CD4-positive, alpha-beta T cell treated with Interleukin-6 at 100 ng/mL for 8 hours (primary cell): ENCODE data around the gene TRIM67.
"Not testable (repeated sequence)": the region's sequence is repeated elsewhere in the genome, so short reads cannot be mapped to it uniquely, and the experiment has no call there.

Source experiments
- DNase-seq: peaks from one replicate; pipeline ENCODE4 v3.0.0-alpha.2; 2020; ENCODE audit warnings: mixed read lengths, low spot score

The TRIM67 gene

DNA sequence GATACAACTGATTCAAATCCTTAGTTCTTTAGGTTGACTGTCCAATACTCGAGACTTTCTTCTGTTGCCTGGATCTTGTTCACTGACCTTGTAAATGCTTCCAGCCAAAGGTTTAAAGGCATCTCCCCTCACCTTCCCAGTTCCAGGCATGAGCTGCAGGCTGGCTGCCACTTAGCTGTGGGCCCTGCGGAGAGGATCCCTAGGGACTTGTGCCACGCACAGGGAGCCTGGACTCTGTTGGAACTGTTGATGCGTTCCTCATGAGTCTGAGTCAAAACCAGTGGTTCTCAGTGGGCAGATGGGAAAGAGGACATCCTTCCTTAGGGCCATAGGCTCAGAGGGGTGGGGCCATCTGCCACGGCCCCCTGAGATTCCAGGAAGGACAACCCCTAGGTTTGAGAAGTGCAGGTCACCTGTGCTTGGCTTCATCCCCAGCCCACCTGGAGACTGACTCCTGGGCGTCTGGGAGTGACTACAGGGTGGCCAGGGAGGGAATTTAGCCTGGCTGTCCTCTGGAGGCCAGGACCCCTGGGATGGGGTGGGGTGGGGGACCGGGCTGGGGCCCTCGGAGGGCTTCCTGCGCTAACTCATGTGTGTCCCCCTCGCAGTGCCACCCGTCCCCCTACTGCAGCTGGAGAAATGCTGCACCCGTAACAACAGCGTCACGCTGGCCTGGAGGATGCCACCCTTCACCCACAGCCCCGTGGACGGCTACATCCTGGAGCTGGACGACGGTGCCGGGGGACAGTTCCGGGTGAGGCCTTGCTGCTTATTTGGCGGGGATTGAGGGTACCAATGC is 41.6 kb downstream of the TRIM67 start:
- no peak for DNase-seq

DNA sequence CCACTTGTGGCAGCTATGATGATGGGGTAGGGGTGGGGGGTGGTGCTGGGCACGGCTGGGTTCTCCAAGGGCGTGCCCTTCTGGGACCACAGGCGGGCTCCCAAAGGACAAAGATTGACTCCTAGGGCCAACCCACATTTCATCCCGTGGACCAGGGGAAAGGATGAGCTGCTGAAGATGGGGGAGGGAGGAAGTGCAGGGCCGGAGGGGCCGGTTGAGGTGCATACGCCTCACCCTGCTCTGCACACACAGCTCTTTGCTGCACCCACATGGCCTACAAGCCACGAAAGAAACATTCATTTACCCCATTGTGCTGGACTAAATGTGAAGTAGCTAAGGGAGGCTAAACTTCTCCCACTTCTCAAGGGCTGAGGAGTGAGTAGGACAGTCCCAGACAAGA is 45.0 kb downstream of the TRIM67 start:
- no peak for DNase-seq

DNA sequence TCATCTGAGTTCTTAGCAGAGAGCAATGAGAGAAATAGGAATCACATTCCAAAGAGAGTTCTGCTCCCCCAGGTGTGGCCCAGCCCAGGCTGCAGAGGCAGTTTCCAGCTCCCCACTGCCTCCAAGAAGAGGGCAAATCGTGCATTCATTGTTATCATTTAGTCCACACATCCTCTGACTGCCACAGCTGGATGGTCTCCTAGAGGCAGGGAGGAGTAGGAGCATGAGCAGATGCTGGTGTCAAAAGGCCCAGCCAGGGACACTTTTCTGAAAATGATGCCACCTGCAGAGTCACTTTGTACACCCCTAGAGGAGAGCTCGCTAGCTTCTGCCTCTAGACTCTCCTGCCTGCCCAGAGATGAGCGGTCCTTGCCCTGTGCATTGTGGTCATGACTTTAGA is 45.6 kb downstream of the TRIM67 start:
- no peak for DNase-seq

DNA sequence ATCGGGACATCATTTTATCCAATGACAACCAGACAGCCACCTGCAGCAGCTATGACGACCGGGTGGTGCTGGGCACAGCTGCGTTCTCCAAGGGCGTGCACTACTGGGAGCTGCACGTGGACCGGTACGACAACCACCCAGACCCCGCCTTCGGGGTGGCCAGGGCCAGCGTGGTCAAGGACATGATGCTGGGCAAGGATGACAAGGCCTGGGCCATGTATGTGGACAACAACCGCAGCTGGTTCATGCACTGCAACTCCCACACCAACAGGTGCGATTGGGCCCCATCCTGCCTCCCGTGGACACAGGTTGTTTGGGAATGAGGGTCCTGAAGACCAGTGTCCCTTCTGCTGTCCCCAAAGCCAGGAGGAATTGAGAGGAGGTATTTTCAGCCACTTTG is 47.1 kb downstream of the TRIM67 start:
- DNase-seq, result no peak

DNA sequence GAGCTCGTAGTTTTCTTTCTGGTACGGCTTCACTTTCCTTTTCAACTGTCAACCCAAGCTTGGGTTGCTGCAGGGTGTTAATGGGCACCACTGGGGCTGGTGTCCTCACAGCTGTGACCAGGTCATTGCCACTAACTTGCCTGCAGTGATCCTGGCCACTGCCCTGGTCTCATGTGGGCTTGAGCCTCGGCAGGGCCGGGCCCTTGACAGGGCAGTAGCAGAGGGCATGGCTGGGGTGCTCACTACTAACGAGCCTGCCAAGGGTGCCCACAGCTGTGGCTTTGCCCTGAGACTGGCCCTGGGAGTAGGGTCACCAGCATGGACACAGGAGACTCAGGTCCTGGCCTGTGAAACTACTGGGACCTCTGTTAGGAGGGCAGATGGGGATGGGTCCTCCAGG is 47.7 kb downstream of the TRIM67 start:
- no peak for DNase-seq

DNA sequence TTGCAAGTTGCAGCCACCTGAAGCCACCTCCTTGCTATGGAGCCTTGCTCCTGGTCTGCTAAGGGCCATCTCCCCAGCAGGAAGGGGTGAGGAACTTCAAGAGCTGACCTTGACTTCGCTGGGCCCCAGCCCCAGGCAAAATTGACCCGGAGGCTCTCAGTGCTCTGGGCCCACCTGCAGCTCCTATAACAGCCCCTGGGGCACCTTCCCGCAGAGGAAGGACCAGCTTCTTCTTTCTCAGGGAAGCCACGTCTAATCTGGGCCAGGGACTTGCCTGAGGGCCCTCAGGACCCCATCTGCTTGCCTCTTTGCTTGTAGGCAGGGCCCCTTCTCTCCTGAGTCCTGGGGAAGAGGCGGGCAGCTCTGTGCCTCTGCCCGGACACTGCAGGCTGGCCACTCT is 48.3 kb downstream of the TRIM67 start:
- DNase-seq, result no peak

DNA sequence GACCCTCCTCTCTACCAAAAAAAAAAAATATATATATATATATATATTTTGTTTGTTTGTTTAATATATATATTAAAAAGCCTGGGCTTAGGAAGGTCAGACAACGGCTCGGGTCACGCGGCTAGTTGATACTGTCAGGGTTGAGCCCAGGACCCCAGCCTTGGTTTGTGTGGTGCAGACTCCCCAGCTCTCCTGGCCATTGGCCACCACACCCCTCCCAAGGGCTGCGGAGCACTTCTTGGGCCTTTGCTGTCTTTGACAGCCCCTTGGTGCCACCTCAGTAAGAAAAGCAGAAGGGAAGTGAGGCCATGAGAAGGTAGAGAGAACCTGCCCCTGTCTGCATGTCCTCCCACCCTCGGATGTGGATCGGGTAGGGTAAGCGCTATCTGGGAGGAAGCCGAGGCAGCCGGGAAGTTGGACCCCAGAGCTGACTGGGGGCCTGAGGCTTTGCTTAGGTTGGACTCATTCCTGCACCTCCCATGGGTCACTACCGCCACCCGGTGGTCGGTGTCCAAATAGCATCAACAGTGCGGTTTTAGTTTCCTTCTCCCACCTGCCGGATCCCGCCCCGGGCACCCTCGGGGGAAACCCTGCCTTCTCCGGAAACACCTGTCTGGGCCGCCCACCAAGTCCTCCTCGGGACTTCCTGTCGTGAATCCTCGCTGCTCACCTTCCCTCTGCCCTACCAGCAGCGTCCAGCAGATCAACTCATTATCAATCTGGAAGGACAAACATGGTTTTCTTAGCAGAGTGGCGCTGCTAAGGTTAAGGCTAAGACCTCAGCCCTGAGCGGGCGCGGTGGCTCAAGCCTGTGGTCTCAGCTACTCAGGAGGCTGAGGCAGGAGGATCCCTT is 49.4 kb downstream of the TRIM67 start:
- peak; percentile 86 for DNase-seq

DNA sequence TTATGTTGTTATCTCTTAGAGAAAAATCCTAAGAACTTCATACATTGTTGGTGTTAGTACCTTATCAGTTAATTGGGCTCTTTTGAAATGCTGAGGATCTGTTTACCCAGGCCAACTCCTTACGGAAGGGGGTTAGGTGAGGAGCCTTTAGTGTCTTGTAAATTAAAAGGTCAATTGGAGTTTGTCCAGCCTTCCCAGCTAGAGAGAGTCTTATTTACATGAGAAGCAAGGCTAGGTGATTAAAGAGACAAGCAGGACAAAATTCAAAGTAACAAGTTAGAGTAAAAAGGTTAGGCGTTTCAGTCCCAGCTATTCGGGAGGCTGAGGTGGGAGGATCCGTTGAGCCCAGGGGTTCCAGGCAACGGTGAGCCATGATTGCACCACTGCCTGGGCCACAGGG is 50.4 kb downstream of the TRIM67 start:
- DNase-seq, result not testable (repeated sequence)

DNA sequence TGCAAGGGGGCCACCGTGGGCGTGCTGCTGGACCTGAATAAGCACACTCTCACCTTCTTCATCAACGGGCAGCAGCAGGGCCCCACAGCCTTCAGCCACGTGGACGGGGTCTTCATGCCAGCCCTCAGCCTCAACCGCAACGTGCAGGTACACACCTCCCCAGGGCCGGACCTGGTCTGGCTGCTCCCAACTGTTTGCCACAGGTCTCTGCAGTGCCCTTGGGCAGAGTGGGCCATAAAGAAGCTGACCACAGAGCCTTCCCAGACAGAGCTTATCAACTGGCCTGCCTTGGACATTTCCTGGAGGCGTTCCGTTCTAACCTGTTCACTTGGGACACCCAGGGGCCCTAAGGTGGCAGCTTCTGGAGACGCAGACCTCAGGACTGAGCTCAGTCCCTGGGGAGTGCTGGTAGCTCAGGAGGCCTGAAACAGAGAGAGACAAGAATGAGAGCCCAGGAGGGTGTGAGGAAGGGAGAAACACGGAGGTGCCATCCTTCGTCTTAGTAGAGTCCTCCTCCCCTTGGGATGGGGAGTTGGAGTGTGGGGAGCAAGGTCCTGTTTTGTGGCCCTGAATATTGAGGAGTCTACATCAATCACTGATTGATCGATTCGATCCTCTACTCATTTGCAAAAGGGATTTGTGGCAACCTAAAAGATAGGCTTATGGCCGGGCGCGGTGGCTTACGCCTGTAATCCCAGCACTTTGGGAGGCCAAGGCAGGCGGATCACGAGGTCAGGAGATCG is 52.1 kb downstream of the TRIM67 start:
- DNase-seq, result no peak

DNA sequence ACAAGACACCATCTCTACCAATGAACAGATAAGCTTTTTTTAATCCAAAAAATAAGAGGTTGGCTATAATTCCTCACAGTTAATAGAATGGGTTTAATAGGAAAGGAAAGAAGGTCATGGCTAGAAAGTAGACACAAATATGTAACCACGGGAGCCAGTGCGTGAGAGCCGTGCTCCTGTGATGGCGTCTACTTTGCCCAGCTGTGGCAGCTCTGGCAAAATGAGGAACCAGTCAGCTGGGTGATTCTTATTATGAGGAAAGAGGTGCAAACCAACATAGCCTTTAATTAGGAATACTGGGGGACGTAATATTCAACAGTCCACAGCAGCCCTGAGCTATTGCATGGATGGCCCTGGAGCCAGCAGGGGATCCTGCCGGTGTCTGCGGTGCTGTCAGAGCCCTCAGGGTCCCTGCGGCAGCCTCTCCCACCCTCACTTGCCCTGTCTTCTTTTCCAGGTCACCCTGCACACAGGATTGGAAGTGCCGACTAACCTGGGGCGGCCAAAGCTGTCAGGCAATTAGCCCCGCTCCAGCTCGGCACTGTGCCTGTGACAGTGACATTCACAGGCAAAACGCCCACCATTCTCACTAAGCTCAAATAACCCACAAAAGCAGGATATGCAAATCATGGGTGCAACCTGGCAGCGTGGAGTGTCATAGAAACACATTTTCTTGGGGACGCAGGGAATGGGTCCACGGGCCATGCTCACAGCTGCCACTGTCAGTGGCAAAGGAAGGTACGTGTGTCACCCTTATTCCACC is 53.2 kb downstream of the TRIM67 start:
- DNase-seq, result no peak

DNA sequence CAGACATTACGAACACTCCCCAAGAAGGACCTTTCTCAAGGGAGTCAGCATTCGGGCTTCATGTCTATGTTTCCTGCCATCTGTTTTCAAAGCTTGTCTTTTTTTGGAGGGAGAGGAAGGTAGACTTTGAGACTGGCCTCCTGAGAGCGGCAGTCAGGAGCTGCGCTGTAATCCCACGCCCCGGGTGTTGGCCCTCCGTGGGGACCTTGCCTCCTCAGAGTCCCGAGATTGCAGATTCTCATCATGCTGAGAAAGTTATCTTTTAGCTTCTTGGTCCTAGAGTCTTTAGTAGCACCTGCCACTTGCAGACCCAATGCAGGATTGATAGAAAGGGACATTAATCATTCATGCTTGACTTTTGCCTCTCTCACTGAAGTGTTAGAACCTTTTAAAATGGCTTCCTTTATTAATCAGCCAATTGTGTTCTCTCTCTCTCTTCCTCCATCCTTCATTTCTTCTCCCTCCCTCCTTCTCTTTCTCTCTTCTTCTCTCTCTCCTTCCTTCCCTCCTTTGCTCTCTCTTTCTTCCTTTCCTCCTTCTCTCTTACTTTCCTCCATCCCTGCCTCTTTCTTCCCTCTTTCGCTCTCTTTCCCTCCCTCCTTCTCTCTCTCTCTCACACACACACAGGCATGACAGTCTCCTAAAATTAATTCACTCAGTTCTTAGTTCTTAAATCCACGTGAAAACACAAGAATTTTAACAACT is 54.0 kb downstream of the TRIM67 start:
- no peak for DNase-seq

DNA sequence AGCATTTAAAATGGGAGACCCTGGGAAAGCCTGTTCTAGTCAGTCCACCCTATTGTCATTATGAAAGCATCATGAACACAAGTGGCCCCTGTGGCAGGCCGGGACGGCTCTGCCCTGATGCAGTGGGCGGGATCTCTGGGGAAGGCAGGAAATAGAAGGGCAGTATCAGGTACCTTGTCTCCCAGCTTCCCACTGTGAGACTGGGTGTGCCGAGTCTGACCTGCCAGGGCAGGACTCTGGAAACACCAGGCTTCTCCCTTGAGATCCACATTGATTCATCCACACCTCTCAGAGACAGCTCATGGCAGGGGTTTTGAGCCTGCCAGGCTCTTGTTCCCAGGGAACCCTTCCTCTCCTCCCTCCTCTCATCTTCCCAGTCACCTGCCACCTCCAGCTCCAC is 54.6 kb downstream of the TRIM67 start:
- DNase-seq, result no peak

DNA sequence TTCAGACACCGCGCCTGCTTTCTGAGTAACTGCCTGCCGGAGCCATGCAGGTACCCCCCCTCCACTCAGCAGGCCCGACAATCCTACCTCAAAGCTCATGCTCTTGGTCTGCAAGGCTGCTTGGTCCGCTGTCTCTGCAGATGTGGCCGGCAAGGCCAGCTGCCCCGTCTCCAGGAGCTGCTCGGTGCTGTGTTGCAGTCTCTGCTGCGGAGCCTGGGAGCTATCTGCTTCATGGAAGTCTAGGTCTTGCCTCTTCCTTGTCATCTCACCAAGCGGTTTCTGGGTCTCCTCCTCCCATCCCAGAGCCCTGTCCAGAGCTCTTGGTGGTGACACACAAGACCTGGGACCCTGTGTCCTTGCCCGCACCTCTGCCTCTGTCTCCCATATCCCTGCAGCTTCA is 55.2 kb downstream of the TRIM67 start:
- DNase-seq, result no peak

DNA sequence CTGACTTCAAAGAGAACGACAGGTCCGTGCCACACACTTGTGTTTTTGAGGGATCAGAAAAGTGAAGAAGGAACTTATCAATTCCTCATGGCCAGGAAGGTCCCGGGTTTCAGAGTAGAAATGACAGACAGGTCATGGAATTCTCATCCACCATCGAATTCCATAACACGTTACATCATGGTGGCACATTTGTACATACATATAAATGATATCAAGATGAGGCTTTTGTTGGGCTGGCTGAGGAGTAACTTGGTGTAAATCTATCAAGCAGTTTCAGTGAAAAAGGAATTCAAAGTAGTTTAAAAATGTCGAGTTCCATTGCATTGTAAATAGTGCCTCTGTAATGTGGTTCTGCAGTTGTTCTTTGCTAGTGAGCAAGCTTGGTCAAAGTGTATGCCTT is 56.2 kb downstream of the TRIM67 start:
- no peak for DNase-seq

DNA sequence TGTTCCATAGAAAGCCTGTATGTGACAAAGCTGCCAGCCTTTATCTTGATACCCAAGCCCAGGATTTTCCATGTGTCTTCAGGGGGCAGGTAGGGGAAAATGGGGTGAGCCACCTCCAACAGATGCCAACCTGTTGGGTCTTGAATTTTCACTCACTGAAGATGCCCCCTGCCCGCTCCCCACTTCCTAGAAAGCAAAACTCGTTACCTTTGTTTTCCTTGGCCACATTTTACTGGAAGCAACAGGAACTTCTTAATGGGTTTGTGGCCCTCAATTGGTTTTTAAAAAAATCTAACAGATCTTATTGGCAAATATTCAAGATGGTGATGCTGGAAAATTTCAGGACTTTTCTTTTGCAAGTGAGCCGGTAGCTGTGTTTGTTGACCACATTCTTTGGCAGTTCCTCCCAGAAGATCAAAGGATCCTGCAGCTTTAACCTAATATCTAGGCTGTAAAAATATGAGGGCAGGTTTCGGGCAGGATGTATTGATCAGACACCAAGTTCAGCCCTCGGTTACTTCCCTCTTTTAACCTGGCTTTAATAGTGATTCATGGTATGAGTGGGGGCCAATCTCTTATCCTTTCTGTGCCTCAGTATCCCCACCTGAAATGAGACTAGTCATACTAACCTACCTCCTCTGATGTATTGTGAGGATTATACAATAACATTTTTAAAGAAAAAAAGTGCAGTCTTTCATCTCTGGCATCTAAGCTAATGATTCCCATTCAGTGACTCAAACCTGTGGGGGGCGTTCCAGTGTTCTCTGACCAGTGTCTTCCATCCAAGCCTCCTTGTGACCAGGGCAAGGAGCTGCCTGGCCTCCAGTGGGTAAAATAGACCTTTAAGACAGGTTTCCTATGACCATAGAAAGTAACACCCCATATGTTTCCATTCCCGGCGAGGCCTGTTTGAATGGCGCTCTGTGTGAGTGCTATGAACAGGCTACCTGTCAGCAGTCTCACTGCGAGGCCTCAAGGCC is 57.9 kb downstream of the TRIM67 start:
- DNase-seq, result no peak

DNA sequence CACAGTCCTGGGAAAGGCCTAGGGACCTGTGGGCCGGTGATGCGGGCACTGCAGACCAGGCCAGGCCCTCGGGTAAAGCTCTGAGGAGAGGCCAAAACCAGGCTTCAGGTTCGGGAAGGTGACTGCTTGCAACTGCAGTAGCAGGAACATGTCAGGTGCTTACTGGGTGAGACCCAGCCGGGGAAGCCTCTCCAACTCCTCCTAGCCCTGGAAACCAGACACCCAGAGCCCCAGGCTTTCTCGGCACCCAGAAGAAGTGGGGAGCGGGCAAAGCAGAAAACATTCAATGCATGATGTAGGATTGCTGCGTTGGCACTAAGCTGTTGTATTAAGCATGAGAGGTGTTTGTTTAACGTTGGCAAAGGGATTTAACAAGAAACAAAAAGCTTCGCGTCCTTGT is 58.9 kb downstream of the TRIM67 start:
- DNase-seq, result no peak

DNA sequence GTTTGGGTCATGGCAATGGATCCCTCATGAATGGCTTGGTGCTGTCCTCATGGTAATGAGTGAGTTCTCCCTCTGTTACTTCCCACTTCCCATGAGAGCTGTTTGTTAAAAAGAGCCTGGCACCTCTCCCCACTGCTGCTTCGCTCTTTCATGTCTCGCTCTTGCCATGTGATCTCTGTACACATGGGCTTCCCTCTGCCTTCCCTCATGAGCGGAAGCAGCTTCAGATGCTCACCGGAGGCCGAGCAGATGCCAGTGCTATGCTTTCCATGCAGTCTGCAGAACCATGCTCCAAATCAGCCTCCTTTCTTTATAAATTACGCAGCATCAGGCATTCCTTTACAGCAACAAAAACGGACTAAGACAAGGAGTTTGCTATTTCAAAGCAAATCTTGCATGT is 64.3 kb downstream of the TRIM67 start:
- DNase-seq, result no peak

DNA sequence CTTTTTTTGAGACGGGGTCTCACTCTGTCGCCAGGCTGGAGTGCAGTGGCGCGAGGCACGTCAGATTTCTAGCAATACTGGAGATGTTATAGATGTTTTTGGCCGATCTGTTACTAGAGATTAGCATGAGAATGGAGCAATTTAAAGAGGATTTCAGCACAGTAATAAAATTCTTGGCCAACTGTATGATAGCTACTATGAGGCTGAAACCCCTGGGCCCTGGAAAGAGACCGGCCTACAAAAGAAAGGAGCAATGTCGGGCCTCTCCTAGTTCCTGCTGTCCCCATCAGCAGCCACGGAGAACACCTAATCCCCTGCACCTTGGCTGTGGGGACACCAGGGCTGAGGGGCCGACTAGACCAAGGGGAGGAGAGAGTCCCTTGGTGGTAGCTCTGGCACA is 69.7 kb downstream of the TRIM67 start:
- DNase-seq, result no peak

DNA sequence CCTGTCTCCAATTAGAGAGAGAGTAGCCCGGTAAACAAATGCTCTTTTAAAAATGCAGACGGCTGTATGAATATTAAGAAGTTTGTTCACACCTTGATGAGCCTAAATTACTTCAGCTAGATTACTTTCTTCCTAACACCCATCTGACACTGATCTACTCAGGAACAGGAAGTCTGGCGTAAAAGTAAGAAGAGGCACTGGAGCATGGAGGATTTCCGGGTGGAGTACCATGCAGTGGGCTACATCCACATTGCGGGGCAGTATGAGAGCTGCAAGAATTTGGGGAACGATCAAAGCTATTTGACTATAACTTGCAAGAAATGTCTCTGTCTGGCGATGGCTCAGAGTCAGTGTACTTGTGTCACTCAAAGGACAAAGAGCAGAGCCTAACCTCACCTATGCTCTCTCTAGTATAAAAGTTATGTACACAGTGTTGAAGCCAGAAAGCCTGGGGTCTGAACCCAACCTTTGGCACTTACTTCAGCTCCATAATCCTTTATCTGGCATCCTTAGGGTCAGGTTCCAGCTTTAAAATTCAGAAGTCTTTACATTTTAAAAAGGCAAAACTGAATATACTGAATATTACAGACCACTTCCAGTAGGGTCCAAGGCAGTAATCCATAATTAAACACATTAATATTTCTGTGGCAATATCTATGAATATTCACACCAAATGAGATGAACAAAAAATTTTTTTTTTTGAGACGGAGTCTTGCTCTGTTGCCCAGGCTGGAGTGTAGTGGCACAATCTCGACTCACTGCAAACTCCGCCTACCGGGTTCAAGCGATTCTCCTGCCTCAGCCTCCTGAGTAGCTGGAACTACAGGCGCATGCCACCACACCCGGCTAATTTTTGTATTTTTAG is 71.2 kb downstream of the TRIM67 start:
- no peak for DNase-seq
